ENCODE measurements around the gene UBB.

DNA sequence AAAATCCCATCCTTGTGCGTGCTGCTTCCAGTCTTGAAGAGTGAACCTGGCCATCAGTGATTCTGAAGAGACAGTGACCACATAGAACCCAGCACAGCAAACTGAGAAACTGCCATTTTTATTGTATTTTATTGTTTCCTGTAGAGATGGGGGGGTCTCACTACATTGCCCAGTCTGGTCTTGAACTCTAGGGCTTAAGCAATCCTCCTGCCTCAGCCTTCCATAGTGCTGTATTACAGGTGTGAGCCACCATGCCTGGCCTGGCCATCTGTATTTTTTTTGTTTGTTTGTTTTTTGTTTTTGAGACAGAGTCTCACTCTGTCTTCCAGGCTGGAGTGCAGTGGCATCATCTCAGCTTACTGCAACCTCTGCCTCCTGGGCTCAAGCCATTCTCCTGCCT, 41.5 kb upstream of the UBB start:
- TF ChIP-seq, protein P1, sequence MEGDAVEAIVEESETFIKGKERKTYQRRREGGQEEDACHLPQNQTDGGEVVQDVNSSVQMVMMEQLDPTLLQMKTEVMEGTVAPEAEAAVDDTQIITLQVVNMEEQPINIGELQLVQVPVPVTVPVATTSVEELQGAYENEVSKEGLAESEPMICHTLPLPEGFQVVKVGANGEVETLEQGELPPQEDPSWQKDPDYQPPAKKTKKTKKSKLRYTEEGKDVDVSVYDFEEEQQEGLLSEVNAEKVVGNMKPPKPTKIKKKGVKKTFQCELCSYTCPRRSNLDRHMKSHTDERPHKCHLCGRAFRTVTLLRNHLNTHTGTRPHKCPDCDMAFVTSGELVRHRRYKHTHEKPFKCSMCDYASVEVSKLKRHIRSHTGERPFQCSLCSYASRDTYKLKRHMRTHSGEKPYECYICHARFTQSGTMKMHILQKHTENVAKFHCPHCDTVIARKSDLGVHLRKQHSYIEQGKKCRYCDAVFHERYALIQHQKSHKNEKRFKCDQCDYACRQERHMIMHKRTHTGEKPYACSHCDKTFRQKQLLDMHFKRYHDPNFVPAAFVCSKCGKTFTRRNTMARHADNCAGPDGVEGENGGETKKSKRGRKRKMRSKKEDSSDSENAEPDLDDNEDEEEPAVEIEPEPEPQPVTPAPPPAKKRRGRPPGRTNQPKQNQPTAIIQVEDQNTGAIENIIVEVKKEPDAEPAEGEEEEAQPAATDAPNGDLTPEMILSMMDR (IDR thresholded peaks at IDR 0.05), result no peak
- no peak for TF ChIP-seq POLR2A (IDR thresholded peaks at IDR 0.05)
- no peak for TF ChIP-seq POLR2AphosphoS5 (IDR thresholded peaks at IDR 0.05; ENCODE audit: insufficient read depth in 1 of 2, low read depth in 1 of 2)

Measured in vagina (tissue), 2 donors.